ENCODE data around the gene NEDD9.

Gene NEDD9

DNA sequence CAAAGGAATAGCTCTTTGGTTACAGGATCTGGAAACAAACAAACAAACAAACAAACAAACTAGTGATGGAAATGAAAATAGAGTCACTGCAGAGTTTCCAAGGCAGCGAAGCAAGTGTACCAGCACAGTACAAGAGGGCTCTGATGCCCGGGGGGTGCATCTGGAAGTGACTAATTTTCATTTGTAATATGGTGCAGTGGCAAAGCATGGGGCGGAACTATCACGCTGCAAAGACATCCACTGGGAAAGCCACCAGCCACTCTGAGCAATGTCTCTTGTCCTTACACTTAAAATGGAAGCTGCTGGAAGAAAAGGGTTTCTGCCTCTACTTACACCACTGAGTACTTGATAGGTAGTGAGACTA lies 44.4 kb upstream of the NEDD9 start:
- H3K4me3 ChIP-seq (ENCODE audit: low read depth, low read length) = no peak overlapping the region
- no peak for DNase-seq (ENCODE audit: low read depth)
- TF ChIP-seq, protein P1, sequence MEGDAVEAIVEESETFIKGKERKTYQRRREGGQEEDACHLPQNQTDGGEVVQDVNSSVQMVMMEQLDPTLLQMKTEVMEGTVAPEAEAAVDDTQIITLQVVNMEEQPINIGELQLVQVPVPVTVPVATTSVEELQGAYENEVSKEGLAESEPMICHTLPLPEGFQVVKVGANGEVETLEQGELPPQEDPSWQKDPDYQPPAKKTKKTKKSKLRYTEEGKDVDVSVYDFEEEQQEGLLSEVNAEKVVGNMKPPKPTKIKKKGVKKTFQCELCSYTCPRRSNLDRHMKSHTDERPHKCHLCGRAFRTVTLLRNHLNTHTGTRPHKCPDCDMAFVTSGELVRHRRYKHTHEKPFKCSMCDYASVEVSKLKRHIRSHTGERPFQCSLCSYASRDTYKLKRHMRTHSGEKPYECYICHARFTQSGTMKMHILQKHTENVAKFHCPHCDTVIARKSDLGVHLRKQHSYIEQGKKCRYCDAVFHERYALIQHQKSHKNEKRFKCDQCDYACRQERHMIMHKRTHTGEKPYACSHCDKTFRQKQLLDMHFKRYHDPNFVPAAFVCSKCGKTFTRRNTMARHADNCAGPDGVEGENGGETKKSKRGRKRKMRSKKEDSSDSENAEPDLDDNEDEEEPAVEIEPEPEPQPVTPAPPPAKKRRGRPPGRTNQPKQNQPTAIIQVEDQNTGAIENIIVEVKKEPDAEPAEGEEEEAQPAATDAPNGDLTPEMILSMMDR (conservative IDR thresholded peaks at IDR 0.05; ENCODE audit: low read depth, low read length) = no peak

DNA sequence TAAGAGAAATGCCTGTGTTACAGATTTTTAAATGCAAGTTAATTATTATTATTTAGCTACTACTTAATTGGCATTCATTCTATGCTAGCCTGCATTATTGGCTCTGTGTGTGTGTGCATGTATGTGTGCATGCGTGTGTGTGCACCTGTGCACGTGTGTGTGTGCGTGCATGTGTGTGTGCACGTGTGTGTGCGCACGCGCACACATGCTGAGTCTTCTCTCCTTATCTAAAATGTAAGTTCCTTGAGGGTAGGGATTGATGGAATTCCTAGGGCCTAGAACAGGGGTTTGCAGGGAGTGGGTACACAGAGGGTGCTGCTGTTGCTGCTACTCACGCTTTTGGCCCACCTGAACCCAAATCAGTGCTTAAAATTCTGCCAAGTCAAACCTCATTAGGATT lies 43.8 kb upstream of the NEDD9 start:
- TF ChIP-seq, protein P1 (conservative IDR thresholded peaks at IDR 0.05; ENCODE audit: low read depth, low read length) = no peak
- DNase-seq (ENCODE audit: low read depth) = no peak
- no peak overlapping the region for H3K4me3 ChIP-seq (ENCODE audit: low read depth, low read length)

DNA sequence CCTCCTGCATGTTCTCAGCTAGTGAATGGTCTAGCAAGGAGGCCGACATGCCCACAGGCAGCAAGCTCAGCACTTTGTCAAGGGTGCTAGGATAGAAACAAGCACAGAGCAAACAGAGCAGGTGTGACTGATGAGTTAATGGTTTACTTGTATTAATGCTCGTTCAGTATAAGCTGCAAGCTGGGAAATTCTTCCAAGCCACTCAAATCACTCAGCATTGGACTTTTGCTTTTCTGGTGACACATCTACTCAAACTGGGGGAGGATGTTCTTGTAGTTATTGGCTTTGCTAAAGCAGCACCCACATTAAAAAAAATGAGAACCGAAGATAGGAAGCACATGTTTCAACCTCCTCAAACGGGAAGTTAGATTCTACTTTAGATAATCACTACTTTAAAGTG lies 43.1 kb upstream of the NEDD9 start:
- TF ChIP-seq, protein P1 (conservative IDR thresholded peaks at IDR 0.05; ENCODE audit: low read depth, low read length) = no peak
- DNase-seq (ENCODE audit: low read depth) = no peak
- no peak overlapping the region for H3K4me3 ChIP-seq (ENCODE audit: low read depth, low read length)

DNA sequence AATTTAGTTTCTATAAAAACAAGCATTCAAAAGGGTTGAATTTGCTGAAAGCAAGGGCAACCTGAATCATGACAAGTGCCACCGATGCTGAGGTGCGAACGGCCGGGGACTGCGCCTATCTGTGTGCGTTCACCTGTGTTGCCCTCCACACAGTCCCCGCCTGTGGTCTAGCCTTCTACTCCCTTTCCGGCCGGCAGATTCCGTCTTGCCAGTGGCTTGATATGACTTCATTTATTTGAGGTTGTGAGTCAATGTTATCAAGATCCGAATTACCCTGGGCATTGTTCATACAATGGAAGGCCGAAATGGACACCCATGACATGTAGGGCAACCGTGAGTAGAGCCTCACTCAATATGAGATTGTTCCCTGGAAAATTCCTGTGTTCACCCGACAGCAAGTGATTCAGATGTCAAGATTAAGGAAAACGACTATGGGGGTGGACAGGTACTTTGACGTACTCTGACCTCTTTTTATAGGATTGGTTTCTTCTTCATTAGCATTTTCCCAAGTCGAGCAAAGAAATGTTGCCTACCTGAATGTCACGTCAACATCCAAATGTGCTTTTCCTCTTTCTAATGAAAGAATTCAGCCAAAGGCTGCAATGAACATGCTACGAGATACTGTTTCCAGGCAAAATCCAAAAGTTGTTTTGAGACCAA lies 41.1 kb upstream of the NEDD9 start:
- DNase-seq (ENCODE audit: low read depth) = no peak
- TF ChIP-seq, protein P1 (conservative IDR thresholded peaks at IDR 0.05; ENCODE audit: low read depth, low read length) = no peak
- no peak overlapping the region for H3K4me3 ChIP-seq (ENCODE audit: low read depth, low read length)

DNA sequence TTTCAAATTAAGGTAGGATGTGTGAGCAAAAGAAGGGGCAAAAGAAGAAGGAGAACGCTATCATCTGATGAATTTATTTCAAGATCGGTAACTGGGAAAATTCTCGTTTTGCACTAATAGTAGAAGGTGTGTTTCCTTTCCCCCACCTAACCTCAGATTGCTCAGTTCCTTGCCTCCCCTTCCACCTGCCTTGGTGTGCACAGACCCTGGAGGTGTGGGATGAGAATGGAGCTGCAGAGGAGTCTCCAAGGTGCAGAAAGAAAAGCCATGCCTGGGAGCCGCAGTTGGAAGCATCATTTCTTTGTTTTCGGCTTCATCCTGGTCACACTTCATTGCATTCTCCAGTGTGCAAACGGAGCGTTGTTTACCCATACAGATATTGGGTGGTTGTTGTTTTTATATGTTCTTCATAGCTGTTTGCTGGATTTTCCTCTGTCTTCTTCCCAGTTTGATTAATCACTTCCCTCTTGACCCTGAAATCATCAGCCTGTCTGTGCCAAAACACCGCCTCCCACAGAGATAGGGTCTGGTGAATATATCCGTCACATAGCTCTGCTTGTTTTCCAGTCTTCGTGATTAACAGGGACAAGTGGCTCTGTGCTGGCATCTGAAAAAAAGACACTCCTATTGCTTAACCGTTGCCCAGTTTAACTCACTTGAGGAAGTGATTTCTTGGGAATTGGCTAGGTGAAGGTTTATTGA lies 40.2 kb upstream of the NEDD9 start:
- no peak overlapping the region for H3K4me3 ChIP-seq (ENCODE audit: low read depth, low read length)
- no peak for DNase-seq (ENCODE audit: low read depth)
- TF ChIP-seq, protein P1 (conservative IDR thresholded peaks at IDR 0.05; ENCODE audit: low read depth, low read length) = no peak

DNA sequence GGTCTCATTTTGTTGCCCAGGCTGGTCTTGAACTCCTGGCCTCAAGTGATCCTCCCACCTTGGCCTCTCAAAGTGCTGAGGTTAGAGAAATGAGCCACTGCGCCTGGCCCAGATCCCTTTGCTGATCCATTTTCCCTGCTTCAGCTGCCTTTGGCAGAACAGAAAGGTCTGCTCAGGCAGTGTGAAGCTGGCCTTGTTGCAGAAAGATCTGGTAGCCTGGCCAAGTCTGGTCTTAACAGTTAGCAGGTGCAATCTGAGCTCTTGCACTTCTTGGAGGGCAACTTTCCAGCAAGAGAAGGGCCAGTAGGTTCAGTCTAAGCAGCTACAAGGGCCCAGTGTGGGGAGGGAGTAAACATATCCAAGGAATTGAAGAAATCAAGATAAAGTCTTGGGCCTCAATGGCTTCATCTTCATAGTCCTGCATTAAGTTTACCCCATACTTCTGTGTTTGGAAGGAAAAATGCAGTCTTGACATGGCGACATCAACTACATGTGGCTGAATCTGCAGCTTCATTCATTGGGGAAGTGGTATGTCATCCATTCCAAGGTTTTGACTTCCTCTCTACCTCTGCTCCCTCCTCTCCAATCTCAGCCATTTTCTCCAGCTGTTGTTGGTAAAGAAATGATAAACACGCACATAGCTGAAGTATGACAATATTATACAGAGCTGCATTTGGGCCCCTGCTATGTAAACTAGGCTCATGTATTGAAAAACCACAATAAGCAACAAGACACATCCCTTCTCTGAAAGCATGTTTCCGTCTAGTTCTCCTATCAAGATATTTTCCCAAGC lies 39.0 kb upstream of the NEDD9 start:
- TF ChIP-seq, protein P1 (conservative IDR thresholded peaks at IDR 0.05; ENCODE audit: low read depth, low read length) = no peak
- H3K4me3 ChIP-seq (ENCODE audit: low read depth, low read length) = no peak overlapping the region
- DNase-seq (ENCODE audit: low read depth) = peak; percentile 71

Measured in choroid plexus epithelial cell (primary cell).